DMS53 treated with DMSO at 0.1 percent for 48 hours (cell line): ENCODE measurements around the gene HEXD.

Experiments used
- DNase-seq: peaks from one replicate; lab custom pipeline; 2025; ENCODE audit not compliant: unreplicated experiment; lab: John Stamatoyannopoulos, UW

HEXD gene

DNA sequence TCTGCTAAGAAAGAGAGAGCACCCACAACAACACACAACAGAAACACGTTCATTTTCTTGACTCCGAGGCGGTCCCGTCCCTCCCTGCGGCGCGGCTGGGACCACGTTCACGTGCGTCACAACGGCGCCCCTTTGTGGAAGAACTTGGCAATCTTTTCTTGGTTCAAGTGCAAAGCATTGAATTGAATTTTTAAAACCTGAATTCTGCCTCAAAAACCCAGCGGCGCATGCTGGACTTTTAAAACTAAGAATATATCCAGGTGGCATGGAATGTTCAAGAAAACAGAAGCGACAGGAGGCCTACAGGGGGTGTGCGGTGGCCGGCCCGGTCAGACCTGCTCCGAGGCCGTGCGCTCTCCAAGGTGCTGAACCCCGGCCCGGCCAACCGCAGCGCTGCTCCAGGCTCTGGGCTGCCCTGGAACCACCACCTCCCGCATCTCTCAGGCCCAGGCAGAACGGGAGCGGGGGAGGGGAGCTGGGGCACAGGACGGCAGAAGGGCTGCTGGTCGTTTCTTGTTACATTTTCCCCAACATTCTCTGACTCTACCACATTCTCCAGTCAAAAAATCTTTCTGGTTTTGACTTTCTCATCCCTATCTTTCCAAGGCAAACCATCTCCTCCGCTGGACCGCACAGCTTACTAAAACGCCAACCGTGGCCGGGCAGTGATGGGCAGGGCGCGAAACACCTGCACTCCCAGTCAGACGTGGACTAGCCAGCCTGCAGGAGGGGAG is 3.4 kb upstream of the HEXD start:
- peak; percentile 31 for DNase-seq

- no peak for DNase-seq
These were observed 2.8 kb upstream of the HEXD start for GRCh38 chr17:82415336-82415735.

- no peak for DNase-seq
These were observed 2.4 kb upstream of the HEXD start for GRCh38 chr17:82415786-82416185.

DNA sequence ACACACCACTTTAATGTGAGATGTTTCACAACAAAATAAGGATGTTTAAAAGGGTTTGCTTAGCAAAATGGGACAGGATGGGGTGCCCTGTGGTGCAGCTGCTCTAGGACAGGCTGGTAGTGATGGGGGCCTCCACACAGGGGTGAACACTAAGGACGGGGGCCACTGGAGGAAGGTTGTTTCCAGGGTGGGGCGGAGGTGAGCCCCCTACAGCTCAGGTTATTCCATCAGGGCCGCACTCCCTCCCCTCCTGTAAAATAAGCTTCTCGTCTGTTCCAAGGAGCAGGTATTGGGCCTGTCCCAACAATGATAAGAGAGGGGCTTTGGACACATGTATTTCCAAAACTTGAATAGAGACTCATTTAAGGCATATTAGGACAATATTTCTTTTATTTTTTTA is 1.9 kb upstream of the HEXD start:
- no peak for DNase-seq

- no peak for DNase-seq
These were observed 1.4 kb upstream of the HEXD start for GRCh38 chr17:82416771-82417170.

DNA sequence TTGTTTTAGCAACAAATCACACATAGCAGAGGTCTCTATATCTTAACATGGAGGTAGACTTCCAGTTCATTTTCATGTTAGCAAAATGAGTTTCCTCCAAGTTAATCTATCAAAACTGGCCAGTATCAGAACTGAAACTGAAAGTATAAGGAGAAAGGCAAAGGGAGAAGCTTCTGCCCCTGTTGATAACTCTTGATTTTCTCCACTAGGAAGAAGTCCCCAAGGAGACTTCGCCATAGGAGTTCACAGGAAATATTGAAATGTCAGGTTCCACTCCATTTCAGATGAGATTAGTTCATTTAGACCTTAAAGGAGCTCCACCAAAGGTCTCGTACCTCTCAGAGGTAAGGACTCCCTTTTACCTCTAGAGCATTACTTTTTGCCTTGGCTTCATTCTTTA is 1.4 kb downstream of the HEXD start:
- no peak for DNase-seq

DNA sequence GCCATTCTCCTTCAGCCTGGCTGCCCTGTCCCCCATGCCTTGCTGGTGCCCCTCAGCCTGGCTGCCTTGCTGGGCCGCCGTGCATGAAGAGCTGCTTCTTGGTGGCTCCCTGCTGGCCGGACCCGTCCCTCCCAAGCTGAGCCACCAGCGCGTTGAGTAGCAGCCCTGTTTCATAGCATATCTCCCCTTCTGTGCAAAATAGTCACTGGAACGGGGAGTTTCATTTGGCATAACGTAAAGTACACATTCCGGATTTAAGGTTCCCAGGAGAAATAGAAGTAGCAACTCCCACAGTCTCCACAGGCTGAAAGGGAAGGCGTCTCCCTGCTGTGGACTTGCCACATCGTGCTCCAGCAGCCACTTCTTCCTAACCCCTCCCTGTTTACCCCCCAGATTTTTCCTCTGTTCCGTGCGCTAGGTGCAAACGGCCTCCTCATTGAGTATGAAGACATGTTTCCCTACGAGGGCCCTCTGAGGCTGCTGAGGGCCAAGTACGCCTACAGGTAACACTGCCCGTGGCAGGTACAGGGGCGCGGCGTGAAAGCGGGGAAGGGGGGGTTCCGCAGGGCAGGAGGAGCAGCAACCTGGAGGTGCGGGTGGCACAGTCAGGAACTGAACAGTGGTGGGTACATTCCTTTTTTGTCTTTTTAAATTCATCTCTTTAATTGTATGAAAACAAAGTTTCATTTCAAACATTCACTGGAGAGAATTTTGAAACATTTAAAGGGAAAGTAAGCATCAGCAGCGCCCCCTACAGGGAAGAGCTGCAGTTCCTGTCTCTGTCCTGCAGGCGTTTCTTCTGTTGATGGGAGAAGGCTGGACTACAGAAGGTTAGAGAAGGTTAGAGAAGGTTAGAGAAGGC is 6.1 kb downstream of the HEXD start:
- DNase-seq, result peak; percentile 29

- no peak for DNase-seq
These were observed 6.7 kb downstream of the HEXD start for GRCh38 chr17:82424863-82425159.

- no peak for DNase-seq
These were observed 10.4 kb downstream of the HEXD start for GRCh38 chr17:82428546-82428945.

DNA sequence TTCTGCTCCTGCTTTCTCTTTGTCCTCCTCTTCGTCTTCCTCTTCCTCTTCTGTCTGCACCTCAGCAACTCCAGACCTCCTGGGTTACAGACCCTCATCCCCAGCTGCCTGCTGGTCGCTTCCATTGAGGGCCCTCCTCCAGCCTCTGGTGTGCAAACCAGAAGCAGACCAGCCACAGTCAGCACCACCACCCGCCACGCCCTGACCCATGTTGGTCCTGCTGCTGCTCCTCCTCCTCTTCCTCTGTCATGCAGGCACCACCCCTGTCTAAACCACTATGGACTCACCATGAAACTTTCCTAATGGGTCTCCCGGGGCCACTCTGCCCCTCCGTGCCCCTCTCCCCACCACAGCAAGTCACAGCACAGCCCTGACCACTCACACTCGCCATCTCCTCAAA is 11.7 kb downstream of the HEXD start:
- DNase-seq, result no peak

DNA sequence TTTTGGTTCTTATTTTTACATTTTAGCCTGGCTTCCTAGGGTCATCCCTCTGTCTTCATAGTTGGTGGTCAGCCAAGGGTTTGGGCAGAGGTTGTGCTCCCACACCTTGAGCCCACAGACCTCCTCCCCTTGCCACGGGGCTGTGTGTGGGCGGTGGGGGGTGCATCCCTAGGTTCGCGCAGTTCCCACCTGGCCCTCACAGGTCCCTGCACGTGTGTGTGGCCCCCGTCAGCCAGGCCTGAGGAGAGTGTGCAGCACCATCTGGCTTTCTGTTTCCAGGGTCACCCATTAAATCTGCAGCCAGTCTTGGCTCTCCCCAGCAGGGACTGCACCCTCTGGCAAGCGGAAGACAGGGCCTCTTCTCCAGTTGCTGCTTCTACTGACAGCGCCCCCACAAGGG is 13.9 kb downstream of the HEXD start:
- DNase-seq, result no peak

DNA sequence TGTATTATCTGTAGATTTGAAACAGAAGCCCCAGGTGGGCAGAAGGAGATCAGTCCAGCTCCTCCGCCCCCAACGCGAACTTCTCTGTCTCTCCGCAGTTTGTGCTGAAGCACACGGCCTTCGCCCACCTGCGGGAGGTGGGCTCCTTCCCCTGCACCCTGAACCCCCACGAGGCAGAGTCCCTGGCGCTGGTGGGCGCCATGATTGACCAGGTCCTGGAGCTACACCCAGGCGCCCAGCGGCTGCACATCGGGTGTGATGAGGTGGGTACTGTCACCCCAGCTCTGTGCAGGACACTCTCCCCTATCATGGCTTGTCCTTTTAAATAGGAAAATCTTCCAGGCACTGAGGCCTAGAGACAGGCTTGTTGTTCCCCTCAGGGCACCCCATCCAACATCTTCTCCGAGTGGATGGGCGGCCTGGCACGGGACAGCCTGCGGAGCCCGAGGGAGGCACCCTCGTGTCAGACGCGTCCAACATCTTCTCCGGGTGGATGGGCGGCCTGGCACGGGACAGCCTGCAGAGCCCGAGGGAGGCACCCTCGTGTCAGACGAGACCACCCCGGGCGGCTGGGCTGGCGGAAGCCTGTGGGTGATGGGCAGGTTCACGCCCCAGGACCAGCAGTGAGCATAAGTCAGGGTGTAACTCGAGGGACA is 15.5 kb downstream of the HEXD start:
- DNase-seq, result no peak

GRCh38 chr17:82434216-82434565 is 16.0 kb downstream of the HEXD start:
- no peak for DNase-seq

DNA sequence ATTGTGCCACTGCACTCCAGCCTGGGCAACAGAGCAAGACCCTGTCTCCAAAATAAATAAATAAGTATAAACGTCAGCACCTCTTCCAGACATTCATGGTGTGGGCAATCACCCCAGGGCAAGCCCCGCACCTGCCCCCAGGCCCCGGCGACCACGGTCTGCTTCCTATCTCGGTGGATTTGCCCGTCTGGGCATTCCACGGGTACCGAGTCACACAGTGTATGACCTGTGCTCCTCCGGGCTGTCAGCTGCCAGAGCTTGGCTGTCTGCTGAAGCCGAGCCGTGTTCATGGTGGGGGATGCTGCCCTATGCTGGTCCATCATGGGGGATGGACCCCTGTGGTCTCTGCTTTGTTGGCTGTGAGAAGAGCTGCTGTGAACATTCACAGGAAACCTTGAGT is 17.0 kb downstream of the HEXD start:
- DNase-seq, result no peak

DNA sequence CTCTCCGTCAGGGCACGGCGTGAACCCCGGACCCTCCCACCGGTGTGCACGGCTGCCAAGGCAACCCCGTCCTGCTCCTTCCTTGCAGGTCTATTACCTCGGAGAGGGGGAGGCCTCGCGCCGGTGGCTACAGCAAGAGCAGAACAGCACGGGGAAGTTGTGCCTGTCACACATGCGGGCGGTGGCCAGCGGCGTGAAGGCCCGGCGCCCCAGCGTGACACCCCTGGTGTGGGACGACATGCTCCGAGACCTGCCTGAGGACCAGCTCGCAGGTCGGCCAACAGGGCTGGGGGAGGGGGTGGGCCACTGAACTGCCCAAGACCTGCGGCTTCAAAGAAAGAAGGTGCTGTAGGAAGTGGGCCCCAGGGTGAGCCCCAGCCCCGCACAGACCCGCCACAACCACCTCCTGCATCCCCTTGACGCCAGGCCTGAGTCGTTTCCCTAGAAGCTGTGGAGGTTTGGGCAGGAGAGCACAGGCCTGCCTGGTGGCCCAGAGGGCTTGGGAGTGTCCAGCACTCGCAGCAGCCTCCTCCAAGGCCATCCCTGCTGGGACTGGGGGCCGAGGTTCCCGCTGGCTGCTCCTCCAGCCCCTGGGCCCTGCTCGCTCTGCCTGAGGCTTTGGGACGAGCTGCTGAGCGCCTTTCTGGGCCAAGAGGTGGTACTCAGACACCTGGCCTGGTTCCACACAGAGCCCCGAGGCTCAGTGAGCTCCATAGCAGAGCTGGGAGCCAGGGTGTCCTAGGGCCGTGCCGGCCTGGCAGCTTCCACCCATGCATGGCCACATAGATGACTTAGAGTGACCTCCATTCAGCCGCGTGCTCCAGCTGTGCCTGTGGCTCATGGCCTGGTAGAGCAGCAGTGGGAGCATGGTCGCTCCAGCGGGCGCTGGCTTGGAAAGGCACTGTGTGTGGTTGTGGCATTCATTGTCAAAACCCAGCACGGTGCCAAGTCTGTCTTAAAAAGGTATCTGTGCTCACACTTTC is 17.7 kb downstream of the HEXD start:
- no peak for DNase-seq

- DNase-seq, result peak; percentile 68
These were observed 18.6 kb downstream of the HEXD start for GRCh38 chr17:82436601-82437324.

DNA sequence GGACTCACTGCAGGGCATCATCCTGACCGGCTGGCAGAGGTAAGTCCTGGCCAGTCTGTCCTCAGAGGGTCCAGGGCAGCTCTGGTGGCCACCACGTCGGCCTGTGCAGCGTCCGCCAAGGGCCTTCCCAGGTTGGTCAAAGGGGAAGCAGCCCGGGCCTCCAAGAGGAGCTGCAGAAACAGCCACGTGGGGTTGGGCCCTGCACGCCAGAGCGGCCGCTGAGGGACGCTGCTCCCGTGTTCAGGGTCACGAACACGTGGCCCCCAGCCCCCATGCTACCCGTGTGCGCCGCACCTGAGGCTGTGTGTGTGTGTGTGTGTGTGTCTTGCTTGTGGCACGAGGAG is 19.1 kb downstream of the HEXD start:
- DNase-seq, result no peak

GRCh38 chr17:82438401-82439193 is 20.4 kb downstream of the HEXD start:
- no peak for DNase-seq

- DNase-seq, result no peak
These were observed 21.2 kb downstream of the HEXD start for GRCh38 chr17:82439194-82439828.
